Tibial artery (tissue), 4 donors: ENCODE data around the gene USP32.

Source experiments
- DNase-seq, 2 donors: peaks; one replicate each; pipeline ENCODE4 v3.0.0-alpha.2; 2019
- H3K27ac ChIP-seq, 2 donors: fragments of 200-600 bp; sonication (generic) in 1 of 2; 1 replicate in 1 of 2; 2 replicates in 1 of 2; pipeline ENCODE4 v1.5.1; 2018 to 2019; ENCODE audit warnings: mild to moderate bottlenecking in 1 of 2
- H3K27me3 ChIP-seq, 2 donors: fragments of 200-600 bp; sonication (generic) in 1 of 2; one replicate each; pipeline versions ENCODE4 v1.5.1 to v1.6.0; 2016 to 2019
- H3K36me3 ChIP-seq, 3 donors: fragments of 200-600 bp; sonication (generic) in 2 of 3; one replicate each; pipeline ENCODE4 v1.5.1; 2016 to 2019; ENCODE audit warnings: mild to moderate bottlenecking in 2 of 3
- H3K4me1 ChIP-seq, 4 donors: fragments of 200-600 bp; sonication (generic) in 2 of 4; 1 replicate in 3 of 4; 2 replicates in 1 of 4; pipeline ENCODE4 v1.5.1; 2016 to 2019
- H3K4me3 ChIP-seq, 2 donors: fragments of 200-600 bp; sonication (generic) in 1 of 2; 1 replicate in 1 of 2; 2 replicates in 1 of 2; pipeline ENCODE4 v1.5.1; 2018 to 2019; ENCODE audit warnings: mild to moderate bottlenecking in 2 of 2
- H3K9me3 ChIP-seq, 3 donors: fragments of 200-600 bp; sonication (generic) in 1 of 3; one replicate each; pipeline ENCODE4 v1.5.1; 2016 to 2019
- CTCF ChIP-seq, 2 experiments: fragments of 200-600 bp in 1 of 2; fragments of 450-650 bp in 1 of 2; IDR thresholded peaks; one replicate each; pipeline ENCODE4 v1.5.1; 2017 to 2019; ENCODE audit warnings: antibody characterized with exemption in 2 of 2, mild to moderate bottlenecking in 1 of 2, moderate library complexity in 1 of 2
- intact Hi-C: fragments of 100-400 bp; cut with DNase I; formaldehyde crosslinking; loops from one replicate; pipeline ENCODE4 v1.15.0; 2023; ENCODE audit warnings: low total_unique reads

USP32 gene

GRCh38 chr17:60300949-60301348 lies 91.0 kb downstream of the USP32 start:
- H3K27ac ChIP-seq, result no peak overlapping the region
- intact Hi-C loops, result no loop called here
- no peaks in the 10 kb centered on the region for H3K9me3 ChIP-seq
- no peak overlapping the region for H3K4me3 ChIP-seq
- no peaks in the 10 kb centered on the region for H3K27me3 ChIP-seq
- H3K36me3 ChIP-seq, result peaks cover 0 to 4% (median 0%) of the 10 kb centered on the region in 3 donors
- DNase-seq, result no peak
- no peak for TF ChIP-seq CTCF (IDR thresholded peaks at IDR 0.05)
- peaks cover 0 to 3% (median 0%) of the 10 kb centered on the region in 4 donors for H3K4me1 ChIP-seq

- no peak for TF ChIP-seq CTCF (IDR thresholded peaks at IDR 0.05)
- Histone ChIP-seq H3K9me3 (no peaks in the 10 kb centered on the region), H3K4me1 (peaks cover 0 to 3% (median 0%) of the 10 kb centered on the region in 4 donors), H3K36me3 (peaks cover 0 to 4% (median 0%) of the 10 kb centered on the region in 3 donors), H3K27me3 (no peaks in the 10 kb centered on the region), H3K4me3 (no peak overlapping the region), H3K27ac (no peak overlapping the region)
- DNase-seq, result no peak
- intact Hi-C loops, result no loop called here
These were observed 91.9 kb downstream of the USP32 start for GRCh38 chr17:60300011-60300410.

- no peak for DNase-seq
- no peaks in the 10 kb centered on the region for H3K9me3 ChIP-seq
These were observed 94.1 kb downstream of the USP32 start for GRCh38 chr17:60297760-60298401.

GRCh38 chr17:60296177-60296576 lies 95.8 kb downstream of the USP32 start:
- no peak for DNase-seq
- no peaks in the 10 kb centered on the region for H3K9me3 ChIP-seq
- H3K27me3 ChIP-seq, result no peaks in the 10 kb centered on the region
- H3K4me1 ChIP-seq, result no peaks in the 10 kb centered on the region
- no peak for TF ChIP-seq CTCF (IDR thresholded peaks at IDR 0.05)
- no peak overlapping the region for H3K27ac ChIP-seq
- H3K36me3 ChIP-seq, result peaks cover 0 to 4% (median 4%) of the 10 kb centered on the region in 3 donors
- H3K4me3 ChIP-seq, result no peak overlapping the region
- intact Hi-C loops, result no loop called here

More at GRCh38 chr17:60297760-60298401, 94.1 kb downstream of the USP32 start:
- no peak overlapping the region for H3K4me3 ChIP-seq
- peaks cover 0 to 4% (median 4%) of the 10 kb centered on the region in 3 donors for H3K36me3 ChIP-seq
- no peaks in the 10 kb centered on the region for H3K27me3 ChIP-seq
- no peaks in the 10 kb centered on the region for H3K4me1 ChIP-seq
- no peak overlapping the region for H3K27ac ChIP-seq
- intact Hi-C loops, result no loop called here
- TF ChIP-seq CTCF (IDR thresholded peaks at IDR 0.05), result no peak

- TF ChIP-seq CTCF (IDR thresholded peaks at IDR 0.05), result no peak
- Histone ChIP-seq H3K9me3 (no peaks in the 10 kb centered on the region), H3K36me3 (peaks cover 0 to 21% (median 0%) of the 10 kb centered on the region in 3 donors), H3K4me1 (no peaks in the 10 kb centered on the region), H3K27ac (no peak overlapping the region), H3K4me3 (no peak overlapping the region), H3K27me3 (no peaks in the 10 kb centered on the region)
- intact Hi-C loops, result no loop called here
- no peak for DNase-seq
These were observed 98.2 kb downstream of the USP32 start for GRCh38 chr17:60293580-60294335.
